Neuronal stem cell (in vitro differentiated cells): ENCODE data around the gene PLAU.
A peak's percentile ranks its signal among the peaks of the same experiment; 100 is the strongest.

ENCODE experiments used
- DNase-seq: peaks from one replicate; pipeline ENCODE4 v3.0.0-alpha.2; 2013; ENCODE audit warnings: low spot score
- H2AFZ ChIP-seq: one replicate; pipeline ENCODE4 v1.6.1; 2013; ENCODE audit warnings: mild to moderate bottlenecking, low read length, inconsistent platforms
- H2AK5ac ChIP-seq: 2 replicates; pipeline ENCODE4 v1.6.1; 2013; ENCODE audit warnings: low read depth, mild to moderate bottlenecking, inconsistent platforms, low read length, moderate library complexity, mixed read lengths
- H2BK120ac ChIP-seq: 2 replicates; pipeline ENCODE4 v1.6.1; 2013; ENCODE audit warnings: low read depth, mild to moderate bottlenecking, inconsistent platforms, low read length, moderate library complexity, mixed read lengths
- H2BK12ac ChIP-seq: one replicate; pipeline ENCODE4 v1.6.1; 2013; ENCODE audit warnings: low read length, inconsistent platforms
- H2BK15ac ChIP-seq: 2 replicates; pipeline ENCODE4 v1.6.1; 2013; ENCODE audit warnings: mild to moderate bottlenecking, low read length, inconsistent platforms, mixed read lengths
- H2BK5ac ChIP-seq: one replicate; pipeline ENCODE4 v1.6.1; 2013; ENCODE audit warnings: inconsistent platforms, mild to moderate bottlenecking, low read length, moderate library complexity
- H3K14ac ChIP-seq: one replicate; pipeline ENCODE4 v1.6.1; 2013; ENCODE audit warnings: low read length, inconsistent platforms
- H3K18ac ChIP-seq: 2 replicates; pipeline ENCODE4 v1.6.1; 2013; ENCODE audit warnings: low read length, inconsistent platforms
- H3K23ac ChIP-seq: 2 replicates; pipeline ENCODE4 v1.6.1; 2013; ENCODE audit warnings: low read depth, mild to moderate bottlenecking, mixed read lengths, low read length, inconsistent platforms; ENCODE audit not compliant: poor library complexity
- H3K27ac ChIP-seq: replicated peaks from 3 replicates; pipeline ENCODE4 v1.5.1; 2013; ENCODE audit warnings: low read length, inconsistent platforms
- H3K27me3 ChIP-seq, 3 experiments: 2 replicates each; pipeline ENCODE4 v1.6.1; 2013; ENCODE audit warnings: low read length in 3 of 3, mild to moderate bottlenecking in 2 of 3, inconsistent platforms in 1 of 3, low read depth in 1 of 3, mixed read lengths in 1 of 3, moderate library complexity in 1 of 3; ENCODE audit not compliant: control insufficient read depth in 3 of 3, insufficient read depth in 3 of 3
- H3K36me3 ChIP-seq, 2 donors: replicated peaks in 1 of 2; 2 replicates each; pipeline ENCODE4 v1.6.1; 2013; ENCODE audit warnings: low read length in 2 of 2; ENCODE audit not compliant: control insufficient read depth in 2 of 2, insufficient read depth in 2 of 2
- H3K4ac ChIP-seq: 2 replicates; pipeline ENCODE4 v1.6.1; 2013; ENCODE audit warnings: inconsistent platforms, mild to moderate bottlenecking, low read length, moderate library complexity
- H3K4me1 ChIP-seq, 2 donors: 1 replicate in 1 of 2; 2 replicates in 1 of 2; pipeline ENCODE4 v1.6.1; 2013; ENCODE audit warnings: low read length in 2 of 2, low read depth in 1 of 2; ENCODE audit not compliant: control insufficient read depth in 2 of 2, insufficient read depth in 1 of 2
- H3K4me2 ChIP-seq: one replicate; pipeline ENCODE4 v1.6.1; 2013; ENCODE audit warnings: mild to moderate bottlenecking, low read length, inconsistent platforms; ENCODE audit not compliant: insufficient read depth, poor library complexity, severe bottlenecking
- H3K4me3 ChIP-seq, 2 donors: 2 replicates each; pipeline ENCODE4 v1.5.1; 2013; ENCODE audit warnings: low read length in 2 of 2, mild to moderate bottlenecking in 2 of 2, inconsistent platforms in 1 of 2, moderate library complexity in 1 of 2
- H3K79me1 ChIP-seq: one replicate; pipeline ENCODE4 v1.6.1; 2013; ENCODE audit warnings: low read depth, mild to moderate bottlenecking, inconsistent platforms, low read length, moderate library complexity
- H3K9ac ChIP-seq: one replicate; pipeline ENCODE4 v1.6.1; 2013; ENCODE audit warnings: mild to moderate bottlenecking, low read depth, low read length, inconsistent platforms; ENCODE audit not compliant: poor library complexity
- H3K9me3 ChIP-seq, 2 donors: replicated peaks in 1 of 2; 2 replicates each; pipeline versions ENCODE3 to v1.6.1; 2013; ENCODE audit warnings: low read length in 2 of 2, mild to moderate bottlenecking in 2 of 2, inconsistent platforms in 1 of 2, low read depth in 1 of 2, mixed read lengths in 1 of 2, moderate library complexity in 1 of 2; ENCODE audit not compliant: control insufficient read depth in 2 of 2, insufficient read depth in 1 of 2
- H4K8ac ChIP-seq: one replicate; pipeline ENCODE4 v1.6.1; 2013; ENCODE audit warnings: low read depth, mild to moderate bottlenecking, inconsistent platforms, low read length, moderate library complexity
- H4K91ac ChIP-seq: one replicate; pipeline ENCODE4 v1.6.1; 2013; ENCODE audit warnings: low read length, low read depth, mild to moderate bottlenecking, inconsistent platforms; ENCODE audit not compliant: poor library complexity
- WGBS, 2 donors: extraction: QIAGEN DNeasy Blood & Tissue Kit; methylation state at CpG; one replicate each; pipeline ENCODE4 v1.1.7; 2013; ENCODE audit warnings: missing lambda C conversion rate in 2 of 2, mixed read lengths in 1 of 2; ENCODE audit not compliant: insufficient read length in 2 of 2, insufficient replicate concordance in 1 of 2; ENCODE audit errors: extremely low coverage in 2 of 2; 5-methylcytosine and 5-hydroxymethylcytosine counted together

Gene PLAU

GRCh38 chr10:73872190-73872710 is 38.7 kb upstream of the PLAU start:
- no peak overlapping the region for H2AFZ ChIP-seq
- H3K9ac ChIP-seq: no peak overlapping the region
- no peak overlapping the region for H3K18ac ChIP-seq
- H3K79me1 ChIP-seq: peaks cover 20% of the 10 kb centered on the region
- H2BK5ac ChIP-seq: no peak overlapping the region
- no peak overlapping the region for H2BK120ac ChIP-seq
- no CpG with 5 or more reads among the region's 5 CpGs for WGBS, 2 donors
- no peak overlapping the region for H3K4me3 ChIP-seq
- H3K4ac ChIP-seq: no peak overlapping the region
- H3K27me3 ChIP-seq: peaks cover 3 to 17% (median 6%) of the 10 kb centered on the region in 3 experiments
- H3K4me1 ChIP-seq: peaks cover 0 to 6% of the 10 kb centered on the region in 2 donors
- H4K8ac ChIP-seq: no peak overlapping the region
- no peak overlapping the region for H2AK5ac ChIP-seq
- peaks cover 18 to 48% of the 10 kb centered on the region in 2 donors for H3K36me3 ChIP-seq
- no peak overlapping the region for H3K14ac ChIP-seq
- H3K4me2 ChIP-seq: no peak overlapping the region
- H2BK12ac ChIP-seq: no peak overlapping the region
- H4K91ac ChIP-seq: no peak overlapping the region
- H3K27ac ChIP-seq: no peak overlapping the region
- H3K23ac ChIP-seq: no peak overlapping the region
- H3K9me3 ChIP-seq: no peaks in the 10 kb centered on the region
- no peak for DNase-seq
- H2BK15ac ChIP-seq: no peak overlapping the region

GRCh38 chr10:73873142-73873837 is 37.6 kb upstream of the PLAU start:
- peaks cover 0 to 6% of the 10 kb centered on the region in 2 donors for H3K4me1 ChIP-seq
- peaks cover 16 to 38% of the 10 kb centered on the region in 2 donors for H3K36me3 ChIP-seq
- peaks cover 16% of the 10 kb centered on the region for H3K79me1 ChIP-seq
- H3K4ac ChIP-seq: no peak overlapping the region
- H3K23ac ChIP-seq: peak overlapping the region; percentile 95
- DNase-seq: no peak
- H2BK120ac ChIP-seq: no peak overlapping the region
- no peaks in the 10 kb centered on the region for H3K9me3 ChIP-seq
- peak overlapping the region; percentile 67 for H3K14ac ChIP-seq
- H2BK12ac ChIP-seq: peak overlapping the region; percentile 46
- H3K9ac ChIP-seq: no peak overlapping the region
- H2BK15ac ChIP-seq: no peak overlapping the region
- peak overlapping the region; percentile 64 for H3K4me2 ChIP-seq
- H3K18ac ChIP-seq: peak overlapping the region; percentile 36
- no peak overlapping the region for H4K91ac ChIP-seq
- peaks cover 3 to 26% (median 6%) of the 10 kb centered on the region in 3 experiments for H3K27me3 ChIP-seq
- no CpG with 5 or more reads among the region's 33 CpGs for WGBS, 2 donors
- no peak overlapping the region for H2AFZ ChIP-seq
- no peak overlapping the region for H2BK5ac ChIP-seq
- H2AK5ac ChIP-seq: peak overlapping the region; percentile 93
- no peak overlapping the region for H4K8ac ChIP-seq
- H3K4me3 ChIP-seq: peak overlapping the region; percentile 74 to 79
- H3K27ac ChIP-seq: no peak overlapping the region

- no CpG with 5 or more reads among the region's 39 CpGs for WGBS, 2 donors
- Histone ChIP-seq H2BK5ac (peak overlapping the region; percentile 53), H4K8ac (no peak overlapping the region), H3K4ac (no peak overlapping the region), H3K23ac (peak overlapping the region; percentile 80), H4K91ac (no peak overlapping the region), H2BK12ac (no peak overlapping the region), H3K4me3 (peak overlapping the region; percentile 79 to 94), H3K27me3 (peaks cover 3 to 26% (median 6%) of the 10 kb centered on the region in 3 experiments), H3K27ac (no peak overlapping the region), H3K79me1 (peaks cover 15% of the 10 kb centered on the region), H3K4me1 (peaks cover 0 to 6% of the 10 kb centered on the region in 2 donors), H3K9me3 (no peaks in the 10 kb centered on the region), H3K18ac (peak overlapping the region; percentile 97), H3K4me2 (peak overlapping the region; percentile 66), H2AFZ (peak overlapping the region; percentile 98), H2BK15ac (no peak overlapping the region), H3K14ac (no peak overlapping the region), H3K36me3 (peaks cover 16 to 33% of the 10 kb centered on the region in 2 donors), H2BK120ac (no peak overlapping the region), H2AK5ac (no peak overlapping the region), H3K9ac (peak overlapping the region; percentile 95)
- DNase-seq: no peak
Observed at GRCh38 chr10:73873838-73874215, 37.1 kb upstream of the PLAU start.
